HCT116 (cell line): ENCODE data around the gene AASS. TPM values are rescaled to one million over a fixed set of nuclear protein-coding genes. Genes with fewer than 3 reads are reported as not detected.

Experiments used
- ATAC-seq: fragments of 200-7000 bp; cut with Tn5 transposase; 2 replicates; pipeline ENCODE4 v1.9.1; 2020; ENCODE audit warnings: mild to moderate bottlenecking, moderate library complexity
- BruUV-seq: library from RNA; stranded (reverse); fragments of 400-500 nt; replicated peaks from 2 replicates; lab custom pipeline; 2021; lab: Mats Ljungman, UMichigan
- CTCF ChIA-PET: fragments of 300-600 bp; sonication (Branson Sonifier 250); formaldehyde crosslinking; loops from one replicate; lab custom pipeline; 2021; ENCODE audit warnings: antibody characterized with exemption; lab: Charles Lee
- POLR2A ChIA-PET: fragments of 300-600, 350-600 bp; sonication (Branson Sonifier 250); formaldehyde crosslinking; loops from one replicate; lab custom pipeline; 2021; ENCODE audit warnings: antibody characterized with exemption; lab: Charles Lee
- RAD21 ChIA-PET, 2 experiments: fragments of 300-600 bp; sonication (Branson Sonifier 250); formaldehyde crosslinking; loops; one replicate each; lab custom pipeline; 2023; ENCODE audit warnings: low total read pairs in 2 of 2; ENCODE audit not compliant: uncharacterized antibody in 2 of 2, unreplicated experiment in 2 of 2, low non-redundant PET in 1 of 2; lab: Charles Lee
- DNase-seq: peaks from one replicate; pipeline ENCODE4 v3.0.0-alpha.2; 2010; ENCODE audit warnings: low read depth, low spot score
- H2AFZ ChIP-seq: fragments of 200-600 bp; shearing (Covaris generic), sonication (generic); 2 replicates; pipeline ENCODE4 v1.6.1; 2017; ENCODE audit warnings: low read depth, mixed run types, mixed read lengths, antibody characterized with exemption, low read length; ENCODE audit not compliant: poor library complexity, severe bottlenecking
- H3K27ac ChIP-seq: 2 replicates; pipeline ENCODE4 v1.5.1; 2012; ENCODE audit warnings: low read depth, low read length
- H3K27me3 ChIP-seq: fragments of 200-600 bp; sonication (generic); 2 replicates; pipeline ENCODE4 v1.6.1; 2016; ENCODE audit warnings: mixed run types, low read length, mixed read lengths; ENCODE audit not compliant: insufficient read depth
- H3K36me3 ChIP-seq, 2 experiments: fragments of 200-500 bp in 1 of 2; fragments of 200-600 bp in 1 of 2; sonication (Bioruptor generic) in 1 of 2; sonication (generic) in 1 of 2; 2 replicates each; pipeline versions ENCODE4 v1.5.1 to v1.6.1; 2014 to 2016; ENCODE audit warnings: low read length in 2 of 2, inconsistent platforms in 1 of 2, mixed read lengths in 1 of 2, mixed run types in 1 of 2; ENCODE audit not compliant: insufficient read depth in 2 of 2, control insufficient read depth in 1 of 2
- H3K4me1 ChIP-seq, 2 experiments: fragments of 200-600 bp in 1 of 2; sonication (generic) in 1 of 2; 2 replicates each; pipeline versions ENCODE4 v1.5.1 to v1.6.1; 2012 to 2017; ENCODE audit warnings: low read length in 2 of 2, inconsistent platforms in 1 of 2, mild to moderate bottlenecking in 1 of 2, mixed read lengths in 1 of 2, mixed run types in 1 of 2, moderate library complexity in 1 of 2; ENCODE audit not compliant: insufficient read depth in 2 of 2, control insufficient read depth in 1 of 2
- H3K4me2 ChIP-seq: fragments of 200-600 bp; sonication (generic); 2 replicates; pipeline ENCODE4 v1.6.1; 2017; ENCODE audit warnings: mixed run types, low read length, mixed read lengths
- H3K4me3 ChIP-seq, 2 experiments: fragments of 200-600 bp in 1 of 2; sonication (generic) in 1 of 2; replicated peaks in 1 of 2; 2 replicates each; pipeline ENCODE4 v1.5.1; 2011 to 2016; ENCODE audit warnings: low read length in 2 of 2, control low read depth in 1 of 2, low read depth in 1 of 2, mild to moderate bottlenecking in 1 of 2, mixed read lengths in 1 of 2, mixed run types in 1 of 2
- H3K79me2 ChIP-seq: fragments of 200-600 bp; sonication (generic); 2 replicates; pipeline ENCODE4 v1.6.1; 2017; ENCODE audit warnings: mild to moderate bottlenecking, mixed run types, low read length, moderate library complexity, mixed read lengths; ENCODE audit not compliant: insufficient read depth
- H3K9ac ChIP-seq: fragments of 200-600 bp; sonication (generic); 2 replicates; pipeline ENCODE4 v1.6.1; 2016; ENCODE audit warnings: low read length, mixed read lengths
- H3K9me2 ChIP-seq: fragments of 200-600 bp; sonication (generic), shearing (Covaris generic); 2 replicates; pipeline ENCODE4 v1.6.1; 2017; ENCODE audit warnings: mixed run types, mild to moderate bottlenecking, moderate library complexity; ENCODE audit not compliant: insufficient read depth
- H3K9me3 ChIP-seq, 2 experiments: fragments of 200-500 bp in 1 of 2; fragments of 200-600 bp in 1 of 2; sonication (Bioruptor generic) in 1 of 2; sonication (generic) in 1 of 2; 2 replicates each; pipeline ENCODE4 v1.6.1; 2014 to 2017; ENCODE audit warnings: low read length in 2 of 2, mixed read lengths in 2 of 2, inconsistent platforms in 1 of 2, low read depth in 1 of 2, mild to moderate bottlenecking in 1 of 2, mixed run types in 1 of 2, moderate library complexity in 1 of 2; ENCODE audit not compliant: control insufficient read depth in 1 of 2, insufficient read depth in 1 of 2
- H4K20me1 ChIP-seq: fragments of 200-600 bp; sonication (generic), shearing (Covaris generic); 2 replicates; pipeline ENCODE4 v1.6.1; 2017; ENCODE audit warnings: mixed run types, mild to moderate bottlenecking, moderate library complexity; ENCODE audit not compliant: insufficient read depth
- ATF3 ChIP-seq: IDR thresholded peaks from 2 replicates; pipeline ENCODE4 v1.6.1; 2012
- CTCF ChIP-seq, 3 experiments: fragments of 200-600 bp in 1 of 3; sonication (generic) in 1 of 3; IDR thresholded peaks in 2 of 3; conservative IDR thresholded peaks in 1 of 3; 2 replicates each; pipeline ENCODE4 v1.5.1; 2012 to 2017; ENCODE audit warnings: low read depth in 2 of 3, low read length in 2 of 3, antibody characterized with exemption in 1 of 3, borderline replicate concordance in 1 of 3, control low read depth in 1 of 3, mild to moderate bottlenecking in 1 of 3, mixed read lengths in 1 of 3, mixed run types in 1 of 3, moderate library complexity in 1 of 3; ENCODE audit not compliant: insufficient read depth in 1 of 3
- EGR1 ChIP-seq: IDR thresholded peaks from 2 replicates; pipeline ENCODE4 v1.6.1; 2012; ENCODE audit warnings: low read depth
- FOSL1 ChIP-seq: IDR thresholded peaks from 2 replicates; pipeline ENCODE4 v1.6.1; 2012; ENCODE audit warnings: low read depth
- JUND ChIP-seq: IDR thresholded peaks from 2 replicates; pipeline ENCODE4 v1.6.1; 2012
- POLR2A ChIP-seq: IDR thresholded peaks from 2 replicates; pipeline ENCODE4 v1.7.0; 2011; ENCODE audit warnings: borderline replicate concordance; ENCODE audit not compliant: insufficient read depth, insufficient read length; ENCODE audit errors: extremely low read depth
- POLR2AphosphoS5 ChIP-seq: IDR thresholded peaks from 2 replicates; pipeline ENCODE4 v1.6.1; 2011; ENCODE audit warnings: mild to moderate bottlenecking, low read depth, low read length, moderate library complexity
- SIN3A ChIP-seq: IDR thresholded peaks from 2 replicates; pipeline ENCODE4 v1.6.1; 2012; ENCODE audit warnings: low read depth
- TCF7L2 ChIP-seq: IDR thresholded peaks from 2 replicates; pipeline ENCODE4 v1.7.0; 2011; ENCODE audit warnings: borderline replicate concordance, inconsistent platforms; ENCODE audit not compliant: insufficient read depth, insufficient read length; ENCODE audit errors: extremely low read depth
- YY1 ChIP-seq: IDR thresholded peaks from 2 replicates; pipeline ENCODE4 v1.6.1; 2011; ENCODE audit warnings: low read length, low read depth, moderate library complexity, mild to moderate bottlenecking; ENCODE audit not compliant: insufficient replicate concordance; ENCODE audit errors: extremely low read depth
- ZFX ChIP-seq: fragments of 450-650 bp; IDR thresholded peaks from 2 replicates; pipeline ENCODE4 v1.6.1; 2017
- intact Hi-C: fragments of 100-400 bp; cut with micrococcal nuclease; formaldehyde crosslinking; loops from 2 replicates; pipeline ENCODE4 v1.10.0; 2022
- total RNA-seq: library from RNA; stranded (reverse); gene quantifications from one replicate; pipeline ENCODE4 v1.2.1, GENCODE V29; 2021; ENCODE audit not compliant: unreplicated experiment

The AASS gene
- total RNA-seq, 1 experiment from 2014 or later: 5.1 TPM

GRCh38 chr7:122038134-122038533 lies 105.9 kb downstream of the AASS start:
- no peak overlapping the region for H3K9ac ChIP-seq
- ChIA-PET POLR2A (interaction anchor here (0.9 kb wide), 1 partner anchor 63 kb away, joined by 3 read pairs; no protein-coding TSS in a partner anchor), RAD21 (no interaction called here), CTCF (interaction anchor here (1.4 kb wide), 1 partner anchor 55 kb away, joined by 3 read pairs; no protein-coding TSS in a partner anchor)
- H4K20me1 ChIP-seq: no peaks in the 10 kb centered on the region
- H3K79me2 ChIP-seq: no peaks in the 10 kb centered on the region
- H3K36me3 ChIP-seq: no peaks in the 10 kb centered on the region
- H3K27ac ChIP-seq: no peak overlapping the region
- intact Hi-C loops: no loop called here
- no peak for ATAC-seq
- DNase-seq: no peak
- H3K4me2 ChIP-seq: no peak overlapping the region
- no peaks in the 10 kb centered on the region for H3K27me3 ChIP-seq
- no peak overlapping the region for H2AFZ ChIP-seq
- no TSS peak for BruUV-seq
- no peaks in the 10 kb centered on the region for H3K9me2 ChIP-seq
- TF ChIP-seq FOSL1 (no peak), ATF3 (no peak)
- TF ChIP-seq, all 23 proteins: peak for 0
- H3K9me3 ChIP-seq: no peaks in the 10 kb centered on the region
- H3K4me3 ChIP-seq: no peak overlapping the region
- no peaks in the 10 kb centered on the region for H3K4me1 ChIP-seq

- ChIA-PET RAD21 (no interaction called here), CTCF (no interaction called here), POLR2A (no interaction called here)
- Histone ChIP-seq H3K36me3 (no peaks in the 10 kb centered on the region), H3K9me2 (no peaks in the 10 kb centered on the region), H3K9ac (no peak overlapping the region), H3K79me2 (no peaks in the 10 kb centered on the region), H3K4me3 (no peak overlapping the region), H3K4me1 (no peaks in the 10 kb centered on the region), H3K9me3 (no peaks in the 10 kb centered on the region), H3K27me3 (no peaks in the 10 kb centered on the region), H4K20me1 (no peaks in the 10 kb centered on the region), H3K4me2 (no peak overlapping the region), H3K27ac (no peak overlapping the region), H2AFZ (no peak overlapping the region)
- intact Hi-C loops: no loop called here
- no peak for ATAC-seq
- TF ChIP-seq SIN3A (no peak), EGR1 (no peak), POLR2AphosphoS5 (no peak), YY1 (no peak), ZFX (no peak), FOSL1 (no peak), JUND (no peak), CTCF (IDR thresholded peaks at IDR 0.05 in 2 of 3, conservative IDR thresholded peaks at IDR 0.05 in 1 of 3; ENCODE audit: borderline replicate concordance in 1 of 3, insufficient read depth in 1 of 3, low read depth in 2 of 3, low read length in 2 of 3) (no peak), TCF7L2 (no peak), POLR2A (no peak)
- BruUV-seq: no TSS peak
- no peak for DNase-seq
Measured at GRCh38 chr7:122035876-122036275, 108.2 kb downstream of the AASS start.
